ENCODE data around the gene CELF6.
"Not testable (repeated sequence)": the region's sequence is repeated elsewhere in the genome, so short reads cannot be mapped to it uniquely, and the experiment has no call there.

The CELF6 gene

DNA sequence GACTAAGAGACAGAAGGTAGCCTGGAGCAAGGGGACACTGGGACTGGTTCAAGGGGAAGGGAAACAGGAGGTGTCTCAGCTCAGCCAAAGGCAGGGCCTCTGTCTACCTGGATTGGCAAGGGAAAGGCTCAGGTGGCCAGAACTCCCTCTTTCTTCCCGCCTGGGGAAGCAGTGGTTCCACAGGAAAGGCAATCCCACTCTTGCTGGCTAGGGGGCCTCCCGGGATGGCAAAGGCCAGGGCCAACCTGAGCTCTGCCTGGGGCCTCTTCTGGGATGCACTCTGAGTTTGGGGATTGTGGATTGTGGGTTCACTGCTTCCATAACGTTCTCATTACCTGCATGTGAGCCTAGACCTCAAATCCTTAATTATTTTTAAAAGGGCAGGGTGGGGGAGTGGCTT is 34.6 kb downstream of the CELF6 start:
- H3K27ac ChIP-seq = no peak overlapping the region
- TF ChIP-seq CTCF (IDR thresholded peaks at IDR 0.05) (no peak), ZFX (IDR thresholded peaks at IDR 0.05; ENCODE audit: borderline replicate concordance) (no peak)

- no peak overlapping the region for H3K27ac ChIP-seq
- TF ChIP-seq CTCF (IDR thresholded peaks at IDR 0.05) (no peak), ZFX (IDR thresholded peaks at IDR 0.05; ENCODE audit: borderline replicate concordance) (no peak)
Measured at GRCh38 chr15:72284781-72285180, 35.2 kb downstream of the CELF6 start.

GRCh38 chr15:72281713-72282112 is 38.2 kb downstream of the CELF6 start:
- no peak for TF ChIP-seq CTCF (IDR thresholded peaks at IDR 0.05)
- no peak for TF ChIP-seq ZFX (IDR thresholded peaks at IDR 0.05; ENCODE audit: borderline replicate concordance)
- H3K27ac ChIP-seq = no peak overlapping the region

- TF ChIP-seq ZFX (IDR thresholded peaks at IDR 0.05; ENCODE audit: borderline replicate concordance) (no peak), CTCF (IDR thresholded peaks at IDR 0.05) (no peak)
- H3K27ac ChIP-seq = no peak overlapping the region
Measured at GRCh38 chr15:72280751-72281150, 39.2 kb downstream of the CELF6 start.

DNA sequence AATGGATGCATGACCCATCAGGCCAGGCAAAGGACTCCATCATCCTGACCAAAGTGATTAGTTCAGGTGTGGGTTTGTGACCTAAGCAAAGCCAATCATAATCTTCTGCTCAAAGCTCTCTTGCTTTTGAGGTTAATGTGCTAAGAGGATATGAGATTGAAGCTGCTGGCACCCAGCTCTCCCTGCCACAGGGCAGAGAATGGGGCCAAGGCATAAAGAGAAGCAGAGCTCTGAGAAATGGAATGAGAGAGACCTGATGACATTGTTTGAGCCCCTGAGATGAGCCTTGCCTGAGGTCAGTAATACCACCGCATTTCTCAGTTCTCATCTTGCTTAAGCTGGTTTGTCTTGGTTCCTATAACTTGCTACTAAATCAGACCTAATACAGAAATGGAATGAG is 41.2 kb downstream of the CELF6 start:
- H3K27ac ChIP-seq = no peak overlapping the region
- TF ChIP-seq CTCF (IDR thresholded peaks at IDR 0.05) = no peak
- TF ChIP-seq ZFX (IDR thresholded peaks at IDR 0.05; ENCODE audit: borderline replicate concordance) = no peak

DNA sequence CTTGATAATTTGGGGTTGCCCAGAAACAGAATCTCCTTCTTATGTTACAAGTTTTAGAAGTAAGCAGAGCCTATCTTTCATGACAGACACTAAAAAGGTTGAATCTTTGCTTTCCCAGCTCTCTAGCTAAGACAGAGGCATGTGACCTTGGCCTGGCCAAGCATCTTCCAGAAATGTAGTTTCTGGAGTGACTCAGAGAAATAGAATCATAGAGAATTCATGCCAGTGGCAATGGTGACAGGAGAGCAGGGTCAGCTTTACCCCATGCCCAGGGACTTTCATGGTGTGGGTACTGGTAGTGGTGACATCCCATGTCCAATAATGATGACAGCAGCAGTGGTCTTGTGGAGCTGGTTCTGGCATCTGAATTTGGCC is 43.6 kb downstream of the CELF6 start:
- no peak overlapping the region for H3K27ac ChIP-seq
- TF ChIP-seq CTCF (IDR thresholded peaks at IDR 0.05) (no peak), ZFX (IDR thresholded peaks at IDR 0.05; ENCODE audit: borderline replicate concordance) (no peak)

- not testable (repeated sequence) for H3K27ac ChIP-seq
Measured at GRCh38 chr15:72275635-72276325, 44.2 kb downstream of the CELF6 start.

DNA sequence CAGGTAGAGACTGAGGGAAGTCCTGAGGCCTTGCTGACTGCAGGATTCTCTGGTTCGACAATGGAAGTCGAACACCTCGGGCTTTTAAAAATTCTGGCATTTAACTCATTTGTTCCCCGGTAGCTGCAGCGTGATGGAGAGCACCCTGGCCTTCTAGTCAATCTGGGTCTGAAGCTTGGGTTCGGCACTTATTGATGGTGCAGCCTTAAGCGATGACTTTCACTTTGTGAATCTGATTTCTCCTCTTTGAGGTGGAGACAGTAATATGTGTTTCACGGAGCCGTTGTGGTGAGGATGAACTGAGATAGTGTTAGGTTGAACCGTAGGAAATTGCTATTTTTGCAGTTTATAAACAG is 47.0 kb downstream of the CELF6 start:
- no peak for TF ChIP-seq ZFX (IDR thresholded peaks at IDR 0.05; ENCODE audit: borderline replicate concordance)
- TF ChIP-seq CTCF (IDR thresholded peaks at IDR 0.05) = no peak
- H3K27ac ChIP-seq = no peak overlapping the region
